Transverse colon (tissue), 3 donors: ENCODE measurements around the gene SCN3A.

Experiments used
- POLR2A ChIP-seq: fragments of 450-650 bp; IDR thresholded peaks from one replicate; pipeline ENCODE4 v1.6.1; 2016; ENCODE audit warnings: antibody characterized with exemption, mild to moderate bottlenecking, moderate library complexity
- POLR2AphosphoS5 ChIP-seq, 3 donors: sonication (generic); formaldehyde crosslinking; IDR thresholded peaks; one replicate each; pipeline ENCODE4 v1.6.1; 2016; ENCODE audit warnings: antibody characterized with exemption in 3 of 3

- TF ChIP-seq POLR2AphosphoS5 (IDR thresholded peaks at IDR 0.05) (no peak), POLR2A (no peak)
Measured at GRCh38 chr2:165239856-165240515, 36.1 kb upstream of the SCN3A start.
